HepG2 (cell line): ENCODE results near the gene UNKL. TPM values are rescaled to one million over a fixed set of nuclear protein-coding genes. Genes with fewer than 3 reads are reported as not detected.
A peak's percentile ranks its signal among the peaks of the same experiment; 100 is the strongest.

ENCODE experiments used
- HNRNPLL ChIP-seq: fragments of 200-400 bp; formaldehyde crosslinking; IDR thresholded peaks from 2 replicates; pipeline ENCODE4 v1.6.1; 2017; ENCODE audit warnings: mild to moderate bottlenecking, low read depth, low read length; ENCODE audit not compliant: poor library complexity, severe bottlenecking
- JUN ChIP-seq: sonication (generic); formaldehyde crosslinking; IDR thresholded peaks from 2 replicates; pipeline ENCODE4 v1.4.0; 2020; ENCODE audit warnings: mild to moderate bottlenecking, missing genetic modification reagents
- MAFK ChIP-seq, 2 experiments: IDR thresholded peaks in 1 of 2; conservative IDR thresholded peaks in 1 of 2; 2 replicates each; pipeline ENCODE4 v1.6.1; 2011; ENCODE audit warnings: improper control_type of control experiment in 2 of 2, low read length in 2 of 2
- RAD21 ChIP-seq: fragments of 450-650 bp; formaldehyde crosslinking; IDR thresholded peaks from 2 replicates; pipeline ENCODE4 v1.5.0; 2020; ENCODE audit warnings: mild to moderate bottlenecking
- RBAK ChIP-seq: sonication (generic); formaldehyde crosslinking; IDR thresholded peaks from 2 replicates; pipeline ENCODE4 v1.5.1; 2020; ENCODE audit warnings: mild to moderate bottlenecking, missing genetic modification reagents
- SRSF9 ChIP-seq: fragments of 200-400 bp; formaldehyde crosslinking; IDR thresholded peaks from 2 replicates; pipeline ENCODE4 v1.6.1; 2018; ENCODE audit warnings: borderline replicate concordance, mild to moderate bottlenecking, low read depth, low read length; ENCODE audit not compliant: insufficient read depth, poor library complexity, severe bottlenecking
- TOE1 ChIP-seq: sonication (generic); formaldehyde crosslinking; IDR thresholded peaks from 2 replicates; pipeline ENCODE4 v1.4.0; 2020; ENCODE audit warnings: mild to moderate bottlenecking, missing genetic modification reagents
- ZBTB1 ChIP-seq: sonication (generic); formaldehyde crosslinking; IDR thresholded peaks from 2 replicates; pipeline ENCODE4 v1.4.0; 2020; ENCODE audit warnings: missing genetic modification reagents, borderline replicate concordance
- ZFP82 ChIP-seq: sonication (generic); formaldehyde crosslinking; IDR thresholded peaks from 2 replicates; pipeline ENCODE4 v1.5.1; 2020; ENCODE audit warnings: mild to moderate bottlenecking, missing genetic modification reagents, borderline replicate concordance
- ZMYM3 ChIP-seq: sonication (generic); formaldehyde crosslinking; IDR thresholded peaks from 2 replicates; pipeline ENCODE4 v1.5.1; 2020; ENCODE audit warnings: mild to moderate bottlenecking, missing genetic modification reagents
- polyA plus RNA-seq, 8 experiments: library from polyadenylated mRNA; depleted of rRNA in 3 of 8; stranded (reverse) in 7 of 8; unstranded in 1 of 8; fragments of >200 nt; fragmentation: Illumina TruSeq in 4 of 8; extraction: Trizol in 4 of 8; gene quantifications; 2 replicates each; pipeline versions ENCODE4 v1.2.1 to v1.2.3, GENCODE V29; 2011 to 2016; ENCODE audit warnings: low read depth in 4 of 8, missing spikeins in 1 of 8, mixed read lengths in 1 of 8; ENCODE audit not compliant: insufficient read depth in 1 of 8
- total RNA-seq, 5 experiments: library from RNA; depleted of rRNA; stranded (reverse); fragments of >200 nt; fragmentation: Illumina TruSeq; extraction: Trizol; gene quantifications; 2 replicates each; pipeline ENCODE4 v1.2.3, GENCODE V29; 2016; ENCODE audit warnings: low read depth in 1 of 5
- TF ChIP-seq, protein P1 (sequence below): sonication (generic); formaldehyde crosslinking; IDR thresholded peaks from 2 replicates; pipeline ENCODE4 v1.8.1; 2023; ENCODE audit warnings: mild to moderate bottlenecking, missing genetic modification reagents
- TF ChIP-seq, protein P2 (sequence below): sonication (generic); formaldehyde crosslinking; IDR thresholded peaks from 2 replicates; pipeline ENCODE4 v1.4.0; 2020; ENCODE audit warnings: mild to moderate bottlenecking, missing genetic modification reagents
- TF ChIP-seq, protein P3 (sequence below): sonication (generic); formaldehyde crosslinking; IDR thresholded peaks from 2 replicates; pipeline ENCODE4 v1.9.0; 2021; ENCODE audit warnings: missing genetic modification reagents, borderline replicate concordance
- TF ChIP-seq, protein P4 (sequence below): sonication (generic); formaldehyde crosslinking; conservative IDR thresholded peaks from 2 replicates; pipeline ENCODE4 v1.8.0; 2022; ENCODE audit warnings: low read depth, missing genetic modification reagents
- TF ChIP-seq, protein P5 (sequence below): IDR thresholded peaks from 2 replicates; pipeline ENCODE4 v1.6.1; 2016; ENCODE audit warnings: missing biosample characterization, missing genetic modification reagents, low read depth

UNKL gene
- total and polyA plus RNA-seq, 2 of the 13 experiments (the other 11 are each of a cell fraction or from before 2014, with no cell fraction given): 10.4 to 17.6 TPM

DNA sequence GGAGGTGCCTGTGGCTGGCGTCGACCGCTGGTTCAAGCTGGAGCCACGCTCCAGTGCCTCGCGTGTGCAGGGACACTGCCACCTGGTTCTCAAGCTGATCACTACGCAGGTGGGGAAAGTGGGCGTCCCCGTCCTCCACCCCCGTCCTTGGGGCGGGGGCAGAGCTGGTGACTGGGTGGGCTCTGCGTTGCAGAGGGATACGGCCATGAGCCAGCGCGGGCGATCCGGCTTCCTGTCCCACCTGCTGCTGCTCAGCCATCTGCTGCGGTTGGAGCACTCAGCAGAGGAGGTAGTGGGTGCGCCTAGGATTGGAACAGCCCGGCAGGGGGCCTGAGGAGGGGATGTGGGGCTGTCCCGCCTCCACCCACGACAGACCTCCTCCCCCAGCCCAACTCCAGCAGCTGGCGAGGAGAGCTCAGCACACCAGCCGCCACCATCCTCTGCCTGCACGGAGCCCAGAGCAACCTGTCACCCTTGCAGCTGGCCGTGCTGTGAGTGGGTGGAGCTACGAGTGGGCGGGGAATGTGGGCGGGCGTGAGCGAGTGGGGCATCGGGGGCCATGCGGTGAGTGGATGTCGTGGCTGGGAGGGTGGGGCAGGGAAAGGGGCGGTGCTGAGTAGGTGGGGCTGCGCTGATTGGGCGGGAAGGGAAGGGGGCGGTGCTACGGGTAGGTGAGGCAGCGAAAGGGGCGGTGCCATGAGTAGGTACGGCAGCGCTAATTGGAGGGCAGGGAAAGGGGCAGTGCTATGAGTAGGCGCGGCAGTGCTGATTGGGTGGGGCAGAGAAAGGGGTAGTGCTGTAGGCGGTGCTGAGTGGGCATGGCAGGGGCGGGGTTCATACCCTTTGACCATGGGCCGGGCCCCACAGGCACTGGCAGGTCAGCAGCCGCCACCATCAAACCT lies 71.7 kb downstream of the UNKL start (continued):
- TF ChIP-seq, protein P1, sequence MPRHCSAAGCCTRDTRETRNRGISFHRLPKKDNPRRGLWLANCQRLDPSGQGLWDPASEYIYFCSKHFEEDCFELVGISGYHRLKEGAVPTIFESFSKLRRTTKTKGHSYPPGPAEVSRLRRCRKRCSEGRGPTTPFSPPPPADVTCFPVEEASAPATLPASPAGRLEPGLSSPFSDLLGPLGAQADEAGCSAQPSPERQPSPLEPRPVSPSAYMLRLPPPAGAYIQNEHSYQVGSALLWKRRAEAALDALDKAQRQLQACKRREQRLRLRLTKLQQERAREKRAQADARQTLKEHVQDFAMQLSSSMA (CRISPR knock-in tag): no peak
- TF ChIP-seq, protein P2, sequence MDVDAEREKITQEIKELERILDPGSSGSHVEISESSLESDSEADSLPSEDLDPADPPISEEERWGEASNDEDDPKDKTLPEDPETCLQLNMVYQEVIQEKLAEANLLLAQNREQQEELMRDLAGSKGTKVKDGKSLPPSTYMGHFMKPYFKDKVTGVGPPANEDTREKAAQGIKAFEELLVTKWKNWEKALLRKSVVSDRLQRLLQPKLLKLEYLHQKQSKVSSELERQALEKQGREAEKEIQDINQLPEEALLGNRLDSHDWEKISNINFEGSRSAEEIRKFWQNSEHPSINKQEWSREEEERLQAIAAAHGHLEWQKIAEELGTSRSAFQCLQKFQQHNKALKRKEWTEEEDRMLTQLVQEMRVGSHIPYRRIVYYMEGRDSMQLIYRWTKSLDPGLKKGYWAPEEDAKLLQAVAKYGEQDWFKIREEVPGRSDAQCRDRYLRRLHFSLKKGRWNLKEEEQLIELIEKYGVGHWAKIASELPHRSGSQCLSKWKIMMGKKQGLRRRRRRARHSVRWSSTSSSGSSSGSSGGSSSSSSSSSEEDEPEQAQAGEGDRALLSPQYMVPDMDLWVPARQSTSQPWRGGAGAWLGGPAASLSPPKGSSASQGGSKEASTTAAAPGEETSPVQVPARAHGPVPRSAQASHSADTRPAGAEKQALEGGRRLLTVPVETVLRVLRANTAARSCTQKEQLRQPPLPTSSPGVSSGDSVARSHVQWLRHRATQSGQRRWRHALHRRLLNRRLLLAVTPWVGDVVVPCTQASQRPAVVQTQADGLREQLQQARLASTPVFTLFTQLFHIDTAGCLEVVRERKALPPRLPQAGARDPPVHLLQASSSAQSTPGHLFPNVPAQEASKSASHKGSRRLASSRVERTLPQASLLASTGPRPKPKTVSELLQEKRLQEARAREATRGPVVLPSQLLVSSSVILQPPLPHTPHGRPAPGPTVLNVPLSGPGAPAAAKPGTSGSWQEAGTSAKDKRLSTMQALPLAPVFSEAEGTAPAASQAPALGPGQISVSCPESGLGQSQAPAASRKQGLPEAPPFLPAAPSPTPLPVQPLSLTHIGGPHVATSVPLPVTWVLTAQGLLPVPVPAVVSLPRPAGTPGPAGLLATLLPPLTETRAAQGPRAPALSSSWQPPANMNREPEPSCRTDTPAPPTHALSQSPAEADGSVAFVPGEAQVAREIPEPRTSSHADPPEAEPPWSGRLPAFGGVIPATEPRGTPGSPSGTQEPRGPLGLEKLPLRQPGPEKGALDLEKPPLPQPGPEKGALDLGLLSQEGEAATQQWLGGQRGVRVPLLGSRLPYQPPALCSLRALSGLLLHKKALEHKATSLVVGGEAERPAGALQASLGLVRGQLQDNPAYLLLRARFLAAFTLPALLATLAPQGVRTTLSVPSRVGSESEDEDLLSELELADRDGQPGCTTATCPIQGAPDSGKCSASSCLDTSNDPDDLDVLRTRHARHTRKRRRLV (CRISPR knock-in tag): no peak
- TF ChIP-seq, protein P3, sequence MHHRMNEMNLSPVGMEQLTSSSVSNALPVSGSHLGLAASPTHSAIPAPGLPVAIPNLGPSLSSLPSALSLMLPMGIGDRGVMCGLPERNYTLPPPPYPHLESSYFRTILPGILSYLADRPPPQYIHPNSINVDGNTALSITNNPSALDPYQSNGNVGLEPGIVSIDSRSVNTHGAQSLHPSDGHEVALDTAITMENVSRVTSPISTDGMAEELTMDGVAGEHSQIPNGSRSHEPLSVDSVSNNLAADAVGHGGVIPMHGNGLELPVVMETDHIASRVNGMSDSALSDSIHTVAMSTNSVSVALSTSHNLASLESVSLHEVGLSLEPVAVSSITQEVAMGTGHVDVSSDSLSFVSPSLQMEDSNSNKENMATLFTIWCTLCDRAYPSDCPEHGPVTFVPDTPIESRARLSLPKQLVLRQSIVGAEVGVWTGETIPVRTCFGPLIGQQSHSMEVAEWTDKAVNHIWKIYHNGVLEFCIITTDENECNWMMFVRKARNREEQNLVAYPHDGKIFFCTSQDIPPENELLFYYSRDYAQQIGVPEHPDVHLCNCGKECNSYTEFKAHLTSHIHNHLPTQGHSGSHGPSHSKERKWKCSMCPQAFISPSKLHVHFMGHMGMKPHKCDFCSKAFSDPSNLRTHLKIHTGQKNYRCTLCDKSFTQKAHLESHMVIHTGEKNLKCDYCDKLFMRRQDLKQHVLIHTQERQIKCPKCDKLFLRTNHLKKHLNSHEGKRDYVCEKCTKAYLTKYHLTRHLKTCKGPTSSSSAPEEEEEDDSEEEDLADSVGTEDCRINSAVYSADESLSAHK (CRISPR knock-in tag): no peak
- TF ChIP-seq TOE1: no peak
- TF ChIP-seq ZFP82 (CRISPR knock-in tag): no peak
- TF ChIP-seq, protein P4, sequence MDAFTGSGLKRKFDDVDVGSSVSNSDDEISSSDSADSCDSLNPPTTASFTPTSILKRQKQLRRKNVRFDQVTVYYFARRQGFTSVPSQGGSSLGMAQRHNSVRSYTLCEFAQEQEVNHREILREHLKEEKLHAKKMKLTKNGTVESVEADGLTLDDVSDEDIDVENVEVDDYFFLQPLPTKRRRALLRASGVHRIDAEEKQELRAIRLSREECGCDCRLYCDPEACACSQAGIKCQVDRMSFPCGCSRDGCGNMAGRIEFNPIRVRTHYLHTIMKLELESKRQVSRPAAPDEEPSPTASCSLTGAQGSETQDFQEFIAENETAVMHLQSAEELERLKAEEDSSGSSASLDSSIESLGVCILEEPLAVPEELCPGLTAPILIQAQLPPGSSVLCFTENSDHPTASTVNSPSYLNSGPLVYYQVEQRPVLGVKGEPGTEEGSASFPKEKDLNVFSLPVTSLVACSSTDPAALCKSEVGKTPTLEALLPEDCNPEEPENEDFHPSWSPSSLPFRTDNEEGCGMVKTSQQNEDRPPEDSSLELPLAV (CRISPR knock-in tag): no peak
- peak; percentile 71 for TF ChIP-seq HNRNPLL
- no peak for TF ChIP-seq ZMYM3 (CRISPR knock-in tag)
- TF ChIP-seq RAD21: no peak
- no peak for TF ChIP-seq JUN (CRISPR knock-in tag)
- no peak for TF ChIP-seq ZBTB1
- TF ChIP-seq MAFK (conservative IDR thresholded peaks at IDR 0.05 in 1 of 2, IDR thresholded peaks at IDR 0.05 in 1 of 2; ENCODE audit: low read length in 2 of 2): peak; percentile 39 to 54; a peak in 2 of 4 replicates
- TF ChIP-seq RBAK: no peak
- TF ChIP-seq, protein P5, sequence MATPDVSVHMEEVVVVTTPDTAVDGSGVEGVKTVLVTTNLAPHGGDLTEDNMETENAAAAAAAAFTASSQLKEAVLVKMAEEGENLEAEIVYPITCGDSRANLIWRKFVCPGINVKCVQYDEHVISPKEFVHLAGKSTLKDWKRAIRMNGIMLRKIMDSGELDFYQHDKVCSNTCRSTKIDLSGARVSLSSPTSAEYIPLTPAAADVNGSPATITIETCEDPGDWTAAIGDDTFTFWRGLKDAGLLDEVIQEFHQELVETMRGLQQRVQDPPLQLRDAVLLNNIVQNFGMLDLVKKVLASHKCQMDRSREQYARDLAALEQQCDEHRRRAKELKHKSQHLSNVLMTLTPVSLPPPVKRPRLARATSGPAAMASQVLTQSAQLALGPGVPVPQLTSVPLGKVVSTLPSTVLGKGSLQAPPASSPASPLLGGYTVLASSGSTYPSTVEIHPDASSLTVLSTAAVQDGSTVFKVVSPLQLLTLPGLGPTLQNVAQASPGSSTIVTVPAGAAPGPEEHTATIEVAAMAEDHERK (CRISPR knock-in tag): no peak
- no peak for TF ChIP-seq SRSF9
